ENCODE results near the gene KCNIP3.

GRCh38 chr2:95353055-95353575 is 56.0 kb downstream of the KCNIP3 start:
- TF ChIP-seq YY1 (IDR thresholded peaks at IDR 0.05; ENCODE audit: insufficient read depth, insufficient read length) (no peak), ZNF274 (IDR thresholded peaks at IDR 0.05; ENCODE audit: low read depth, low read length) (no peak), SUZ12 (IDR thresholded peaks at IDR 0.05; ENCODE audit: extremely low read depth, insufficient read depth, insufficient read length) (no peak)

Data from NT2/D1 (cell line).